ENCODE data around the gene AGBL4. TPM values are rescaled to one million over a fixed set of nuclear protein-coding genes. Genes with fewer than 3 reads are reported as not detected.

The AGBL4 gene
- total and polyA plus RNA-seq, 2 of the 13 experiments (the other 11 are each of a cell fraction or from before 2014, with no cell fraction given): not detected

DNA sequence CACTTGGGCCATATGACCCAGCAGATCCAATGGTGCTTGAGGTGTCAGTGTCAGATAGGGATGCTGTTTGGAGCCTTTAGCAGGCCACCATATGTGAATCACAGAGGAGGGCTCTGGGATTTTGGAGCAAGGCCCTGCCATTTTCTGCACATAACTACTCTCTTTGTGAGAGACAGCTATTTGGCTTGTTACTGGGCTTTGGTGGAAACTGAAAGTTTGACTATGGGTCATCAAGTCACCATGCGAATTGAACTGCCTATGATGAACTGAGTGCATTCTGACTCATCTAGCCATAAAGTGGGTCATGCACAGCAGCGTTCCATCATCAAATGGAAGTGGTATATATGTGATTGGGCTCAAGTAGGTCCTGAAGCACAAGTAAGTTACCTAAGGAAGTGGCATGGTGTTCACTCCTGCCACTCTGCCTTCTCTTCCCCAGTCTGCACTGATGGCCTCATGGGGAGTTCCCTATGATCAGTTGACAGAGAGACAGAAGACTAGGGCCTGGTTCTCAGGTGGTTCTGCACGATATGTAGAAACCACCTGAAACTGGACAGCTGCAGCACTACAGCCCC, 447.3 kb downstream of the AGBL4 start (continued):
- TF ChIP-seq, protein P1, sequence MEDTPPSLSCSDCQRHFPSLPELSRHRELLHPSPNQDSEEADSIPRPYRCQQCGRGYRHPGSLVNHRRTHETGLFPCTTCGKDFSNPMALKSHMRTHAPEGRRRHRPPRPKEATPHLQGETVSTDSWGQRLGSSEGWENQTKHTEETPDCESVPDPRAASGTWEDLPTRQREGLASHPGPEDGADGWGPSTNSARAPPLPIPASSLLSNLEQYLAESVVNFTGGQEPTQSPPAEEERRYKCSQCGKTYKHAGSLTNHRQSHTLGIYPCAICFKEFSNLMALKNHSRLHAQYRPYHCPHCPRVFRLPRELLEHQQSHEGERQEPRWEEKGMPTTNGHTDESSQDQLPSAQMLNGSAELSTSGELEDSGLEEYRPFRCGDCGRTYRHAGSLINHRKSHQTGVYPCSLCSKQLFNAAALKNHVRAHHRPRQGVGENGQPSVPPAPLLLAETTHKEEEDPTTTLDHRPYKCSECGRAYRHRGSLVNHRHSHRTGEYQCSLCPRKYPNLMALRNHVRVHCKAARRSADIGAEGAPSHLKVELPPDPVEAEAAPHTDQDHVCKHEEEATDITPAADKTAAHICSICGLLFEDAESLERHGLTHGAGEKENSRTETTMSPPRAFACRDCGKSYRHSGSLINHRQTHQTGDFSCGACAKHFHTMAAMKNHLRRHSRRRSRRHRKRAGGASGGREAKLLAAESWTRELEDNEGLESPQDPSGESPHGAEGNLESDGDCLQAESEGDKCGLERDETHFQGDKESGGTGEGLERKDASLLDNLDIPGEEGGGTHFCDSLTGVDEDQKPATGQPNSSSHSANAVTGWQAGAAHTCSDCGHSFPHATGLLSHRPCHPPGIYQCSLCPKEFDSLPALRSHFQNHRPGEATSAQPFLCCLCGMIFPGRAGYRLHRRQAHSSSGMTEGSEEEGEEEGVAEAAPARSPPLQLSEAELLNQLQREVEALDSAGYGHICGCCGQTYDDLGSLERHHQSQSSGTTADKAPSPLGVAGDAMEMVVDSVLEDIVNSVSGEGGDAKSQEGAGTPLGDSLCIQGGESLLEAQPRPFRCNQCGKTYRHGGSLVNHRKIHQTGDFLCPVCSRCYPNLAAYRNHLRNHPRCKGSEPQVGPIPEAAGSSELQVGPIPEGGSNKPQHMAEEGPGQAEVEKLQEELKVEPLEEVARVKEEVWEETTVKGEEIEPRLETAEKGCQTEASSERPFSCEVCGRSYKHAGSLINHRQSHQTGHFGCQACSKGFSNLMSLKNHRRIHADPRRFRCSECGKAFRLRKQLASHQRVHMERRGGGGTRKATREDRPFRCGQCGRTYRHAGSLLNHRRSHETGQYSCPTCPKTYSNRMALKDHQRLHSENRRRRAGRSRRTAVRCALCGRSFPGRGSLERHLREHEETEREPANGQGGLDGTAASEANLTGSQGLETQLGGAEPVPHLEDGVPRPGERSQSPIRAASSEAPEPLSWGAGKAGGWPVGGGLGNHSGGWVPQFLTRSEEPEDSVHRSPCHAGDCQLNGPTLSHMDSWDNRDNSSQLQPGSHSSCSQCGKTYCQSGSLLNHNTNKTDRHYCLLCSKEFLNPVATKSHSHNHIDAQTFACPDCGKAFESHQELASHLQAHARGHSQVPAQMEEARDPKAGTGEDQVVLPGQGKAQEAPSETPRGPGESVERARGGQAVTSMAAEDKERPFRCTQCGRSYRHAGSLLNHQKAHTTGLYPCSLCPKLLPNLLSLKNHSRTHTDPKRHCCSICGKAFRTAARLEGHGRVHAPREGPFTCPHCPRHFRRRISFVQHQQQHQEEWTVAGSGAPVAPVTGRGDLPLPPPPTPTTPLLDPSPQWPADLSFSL (CRISPR knock-in tag; IDR thresholded peaks at IDR 0.05): no peak
- no peak for TF ChIP-seq ZFY (CRISPR knock-in tag; IDR thresholded peaks at IDR 0.05)

DNA sequence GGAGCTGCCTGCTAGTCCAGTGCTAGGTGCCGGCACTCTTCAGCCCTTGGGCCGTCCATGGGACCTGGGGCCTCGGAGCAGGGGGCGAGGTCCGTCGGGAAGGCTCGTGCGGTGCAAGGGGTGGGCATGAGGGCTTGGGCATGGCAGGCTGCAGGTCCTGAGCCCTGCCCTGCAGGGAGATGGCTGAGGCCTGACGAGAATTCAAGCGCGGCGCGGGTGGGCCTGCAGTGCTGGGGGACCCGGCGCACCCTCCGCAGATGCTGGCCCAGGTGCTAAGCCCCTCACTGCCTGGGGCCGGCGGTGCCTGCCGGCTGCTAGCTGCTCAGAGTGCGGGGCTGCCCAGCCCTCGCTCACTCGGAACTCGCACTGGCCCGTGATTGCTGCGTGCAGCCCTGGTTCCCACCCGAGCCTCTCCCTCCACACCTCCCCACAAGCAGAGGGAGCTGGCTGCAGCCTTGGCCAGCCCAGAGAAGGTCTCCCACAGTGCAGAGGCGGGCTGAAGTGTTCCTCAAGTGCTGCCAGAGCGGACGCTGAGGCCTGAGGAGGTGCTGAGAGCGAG, 467.0 kb downstream of the AGBL4 start:
- Histone ChIP-seq H4K20me1 (ENCODE audit: insufficient read depth, low read length) (no peaks in the 10 kb centered on the region), H3K9me3 (ENCODE audit: low read length) (peaks cover 75% of the 10 kb centered on the region), H3K27ac (ENCODE audit: extremely low read length, insufficient read depth, low read length) (no peak overlapping the region), H2AFZ (ENCODE audit: low read length) (no peak overlapping the region), H3K79me2 (ENCODE audit: insufficient read depth, low read length) (no peaks in the 10 kb centered on the region), H3K4me2 (ENCODE audit: low read depth, low read length) (no peak overlapping the region), H3K9ac (ENCODE audit: insufficient read depth, low read depth, low read length) (no peak overlapping the region), H3K4me1 (ENCODE audit: insufficient read depth, low read length) (no peaks in the 10 kb centered on the region), H3K4me3 (replicated peaks in 1 of 3; ENCODE audit: insufficient read depth in 1 of 3, low read depth in 2 of 3, low read length in 3 of 3) (no peak overlapping the region), H3K27me3 (ENCODE audit: control insufficient read depth in 1 of 2, insufficient read depth in 2 of 2, low read length in 2 of 2) (no peaks in the 10 kb centered on the region), H3K36me3 (replicated peaks in 1 of 2; ENCODE audit: control insufficient read depth in 1 of 2, insufficient read depth in 2 of 2, low read length in 2 of 2) (no peaks in the 10 kb centered on the region)
- ChIA-PET CTCF (ENCODE audit: low intra/inter-chr PET ratio, low total read pairs) (no interaction called here), POLR2A (no interaction called here)
- no peak for FAIRE-seq
- in situ Hi-C loops (cut with HindIII; ENCODE audit: extremely low pct_ligation_motif_present, low pct_unique_long_range_greater_than_20kb): no loop called here
- 27% methylated on average over 4 of the region's 30 CpGs for WGBS (ENCODE audit: low lambda C conversion rate)
- intact Hi-C loops (cut with micrococcal nuclease; ENCODE audit: unreplicated experiment): no loop called here
- ATAC-seq: no peak
- no TSS peak for BruUV-seq (replicated peaks)
- DNase-seq (ENCODE audit: low spot score): no peak
- TF ChIP-seq RFXAP (CRISPR knock-in tag; IDR thresholded peaks at IDR 0.05; ENCODE audit: borderline replicate concordance): no peak
- no peak for TF ChIP-seq ZNF543 (CRISPR knock-in tag; IDR thresholded peaks at IDR 0.05)
- TF ChIP-seq ZNF652 (CRISPR knock-in tag; IDR thresholded peaks at IDR 0.05; ENCODE audit: borderline replicate concordance, low read depth): no peak
- no peak for TF ChIP-seq ZNF616 (CRISPR knock-in tag; IDR thresholded peaks at IDR 0.05; ENCODE audit: low read depth)
- TF ChIP-seq CCAR2 (optimal IDR thresholded peaks at IDR 0.05; ENCODE audit: low read depth, low read length): no peak
- TF ChIP-seq, protein P2, sequence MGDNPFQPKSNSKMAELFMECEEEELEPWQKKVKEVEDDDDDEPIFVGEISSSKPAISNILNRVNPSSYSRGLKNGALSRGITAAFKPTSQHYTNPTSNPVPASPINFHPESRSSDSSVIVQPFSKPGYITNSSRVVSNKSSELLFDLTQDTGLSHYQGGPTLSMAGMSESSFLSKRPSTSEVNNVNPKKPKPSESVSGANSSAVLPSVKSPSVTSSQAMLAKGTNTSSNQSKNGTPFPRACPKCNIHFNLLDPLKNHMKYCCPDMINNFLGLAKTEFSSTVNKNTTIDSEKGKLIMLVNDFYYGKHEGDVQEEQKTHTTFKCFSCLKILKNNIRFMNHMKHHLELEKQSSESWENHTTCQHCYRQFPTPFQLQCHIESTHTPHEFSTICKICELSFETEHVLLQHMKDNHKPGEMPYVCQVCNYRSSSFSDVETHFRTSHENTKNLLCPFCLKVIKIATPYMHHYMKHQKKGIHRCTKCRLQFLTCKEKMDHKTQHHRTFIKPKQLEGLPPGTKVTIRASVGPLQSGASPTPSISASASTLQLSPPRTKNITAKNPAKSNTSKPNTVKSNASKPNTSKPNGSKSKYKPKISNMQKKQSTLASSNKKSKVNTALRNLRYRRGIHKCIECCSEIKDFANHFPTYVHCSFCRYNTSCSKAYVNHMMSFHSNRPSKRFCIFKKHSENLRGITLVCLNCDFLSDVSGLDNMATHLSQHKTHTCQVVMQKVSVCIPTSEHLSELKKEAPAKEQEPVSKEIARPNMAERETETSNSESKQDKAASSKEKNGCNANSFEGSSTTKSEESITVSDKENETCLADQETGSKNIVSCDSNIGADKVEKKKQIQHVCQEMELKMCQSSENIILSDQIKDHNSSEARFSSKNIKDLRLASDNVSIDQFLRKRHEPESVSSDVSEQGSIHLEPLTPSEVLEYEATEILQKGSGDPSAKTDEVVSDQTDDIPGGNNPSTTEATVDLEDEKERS (CRISPR knock-in tag; IDR thresholded peaks at IDR 0.05): no peak
- no peak for TF ChIP-seq ZNF547 (CRISPR knock-in tag; IDR thresholded peaks at IDR 0.05)
- TF ChIP-seq, protein P3, sequence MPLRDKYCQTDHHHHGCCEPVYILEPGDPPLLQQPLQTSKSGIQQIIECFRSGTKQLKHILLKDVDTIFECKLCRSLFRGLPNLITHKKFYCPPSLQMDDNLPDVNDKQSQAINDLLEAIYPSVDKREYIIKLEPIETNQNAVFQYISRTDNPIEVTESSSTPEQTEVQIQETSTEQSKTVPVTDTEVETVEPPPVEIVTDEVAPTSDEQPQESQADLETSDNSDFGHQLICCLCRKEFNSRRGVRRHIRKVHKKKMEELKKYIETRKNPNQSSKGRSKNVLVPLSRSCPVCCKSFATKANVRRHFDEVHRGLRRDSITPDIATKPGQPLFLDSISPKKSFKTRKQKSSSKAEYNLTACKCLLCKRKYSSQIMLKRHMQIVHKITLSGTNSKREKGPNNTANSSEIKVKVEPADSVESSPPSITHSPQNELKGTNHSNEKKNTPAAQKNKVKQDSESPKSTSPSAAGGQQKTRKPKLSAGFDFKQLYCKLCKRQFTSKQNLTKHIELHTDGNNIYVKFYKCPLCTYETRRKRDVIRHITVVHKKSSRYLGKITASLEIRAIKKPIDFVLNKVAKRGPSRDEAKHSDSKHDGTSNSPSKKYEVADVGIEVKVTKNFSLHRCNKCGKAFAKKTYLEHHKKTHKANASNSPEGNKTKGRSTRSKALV (CRISPR knock-in tag; IDR thresholded peaks at IDR 0.05): no peak
- TF ChIP-seq AGO1 (IDR thresholded peaks at IDR 0.05; ENCODE audit: low read depth, low read length, poor library complexity, severe bottlenecking): no peak
